Islet precursor cell (in vitro differentiated cells): ENCODE results near the gene PLS1.
"Not testable (repeated sequence)": the region's sequence is repeated elsewhere in the genome, so short reads cannot be mapped to it uniquely, and the experiment has no call there.

Experiments
- DNase-seq: peaks from one replicate; pipeline ENCODE4 v3.0.0-alpha.2; 2018

The PLS1 gene

GRCh38 chr3:142596726-142597088, 514 bp downstream of the PLS1 start:
- no peak for DNase-seq

DNA sequence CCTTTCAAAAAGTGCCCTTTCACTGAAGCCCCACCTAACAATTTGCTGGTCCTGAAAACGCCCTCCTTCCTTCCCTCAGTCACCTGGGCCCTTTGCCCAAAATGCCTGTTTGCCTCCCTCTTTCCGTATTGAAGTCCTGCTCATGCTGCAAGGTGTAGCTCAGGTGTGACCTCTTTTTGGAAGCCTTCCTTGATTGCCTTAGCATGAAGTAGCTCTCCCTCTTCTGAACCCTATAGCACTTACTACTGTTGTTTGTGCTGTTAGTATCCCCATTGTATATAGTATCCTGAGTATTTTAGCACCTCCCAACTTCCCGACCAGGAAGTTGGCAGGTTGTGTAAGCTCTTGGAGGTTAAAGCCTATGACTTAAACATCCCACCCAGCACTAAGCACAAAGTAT, 1.7 kb downstream of the PLS1 start:
- DNase-seq = no peak

DNA sequence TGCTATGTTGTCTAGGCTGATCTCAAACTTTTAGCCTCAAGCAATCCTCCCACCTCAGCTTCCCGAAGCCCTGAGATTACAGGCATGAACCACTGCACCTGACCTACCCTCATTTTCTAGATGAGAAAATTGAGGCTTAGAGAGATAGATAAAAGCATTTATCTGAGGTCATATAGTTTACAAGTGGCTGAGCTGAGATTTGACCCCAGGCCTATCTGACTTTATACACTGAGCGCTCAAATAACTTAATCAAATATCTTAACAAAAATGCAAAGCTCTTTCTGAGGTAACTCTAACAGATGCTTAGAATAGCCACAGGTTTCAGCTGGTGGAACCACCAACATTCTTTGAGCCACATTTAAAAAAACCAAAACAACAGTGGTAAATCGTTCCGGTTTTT, 5.5 kb downstream of the PLS1 start:
- no peak for DNase-seq

DNA sequence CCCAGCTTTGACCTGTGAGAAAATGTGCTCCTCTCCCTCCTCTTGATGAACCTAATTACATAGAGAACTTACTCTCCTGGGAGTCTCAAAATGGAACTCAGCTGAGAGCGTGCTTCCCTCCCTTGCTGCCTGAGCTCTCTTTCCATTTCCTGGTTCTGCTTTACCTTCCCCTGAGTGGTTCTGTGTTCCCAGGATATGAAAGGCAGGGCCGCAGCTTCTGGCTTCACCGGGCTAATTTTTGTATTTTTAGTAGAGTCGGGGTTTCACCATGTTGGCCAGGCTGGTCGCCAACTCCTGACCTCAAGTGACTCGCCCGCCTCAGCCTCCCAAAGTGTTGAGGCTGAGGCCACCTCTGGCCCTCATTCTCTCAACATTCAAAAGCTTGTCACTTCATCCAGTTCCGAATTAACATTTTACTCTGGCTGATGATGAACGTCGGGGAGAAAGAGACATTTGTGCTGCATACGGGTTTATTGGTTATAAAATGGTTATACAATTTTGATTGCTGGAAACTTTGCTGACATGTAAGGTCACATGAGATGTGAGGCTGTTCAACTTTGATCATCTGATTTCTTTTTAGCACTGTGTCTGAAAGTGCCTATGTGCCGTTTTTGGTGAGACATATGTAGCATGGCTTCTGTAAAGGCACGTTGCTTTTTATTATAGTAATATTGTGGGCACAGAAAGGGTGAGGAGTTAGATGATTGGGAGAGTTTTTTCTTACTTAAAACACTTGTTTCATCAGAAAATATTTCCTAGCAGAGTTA, 6.6 kb downstream of the PLS1 start:
- no peak for DNase-seq

DNA sequence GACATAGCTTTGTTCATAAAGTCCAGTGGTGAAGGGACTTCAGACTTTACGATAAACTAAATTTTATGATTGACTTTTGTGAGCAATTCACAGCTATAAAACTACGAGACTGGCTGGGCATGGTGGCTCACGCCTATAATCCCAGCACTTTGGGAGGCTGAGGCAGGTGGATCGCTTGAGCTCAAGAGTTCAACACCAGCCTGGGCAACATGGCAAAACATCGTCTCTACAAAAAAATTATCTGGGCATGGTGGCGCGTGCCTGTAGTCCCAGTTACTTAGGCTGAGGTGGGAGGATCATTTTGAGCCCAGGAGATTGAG, 7.2 kb downstream of the PLS1 start:
- DNase-seq = not testable (repeated sequence)

DNA sequence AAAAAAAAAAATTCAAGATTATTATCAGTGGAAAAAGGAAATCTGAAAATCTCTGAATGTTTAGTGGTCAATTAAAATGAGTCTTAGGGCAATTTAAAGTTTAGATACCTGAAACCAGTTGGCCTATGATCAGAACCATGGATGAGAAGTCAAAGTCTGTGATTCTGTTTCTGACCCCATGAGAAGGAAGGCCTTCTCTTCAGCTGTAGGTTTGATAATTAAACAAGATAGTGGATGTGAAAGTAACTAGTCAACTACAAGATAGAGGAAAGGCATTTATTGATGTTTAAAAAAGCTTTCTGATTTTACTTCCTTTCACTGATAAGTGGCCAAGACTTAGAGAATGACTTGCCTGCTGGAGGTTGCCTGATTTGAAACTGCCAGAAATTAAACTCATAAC, 8.7 kb downstream of the PLS1 start:
- no peak for DNase-seq

DNA sequence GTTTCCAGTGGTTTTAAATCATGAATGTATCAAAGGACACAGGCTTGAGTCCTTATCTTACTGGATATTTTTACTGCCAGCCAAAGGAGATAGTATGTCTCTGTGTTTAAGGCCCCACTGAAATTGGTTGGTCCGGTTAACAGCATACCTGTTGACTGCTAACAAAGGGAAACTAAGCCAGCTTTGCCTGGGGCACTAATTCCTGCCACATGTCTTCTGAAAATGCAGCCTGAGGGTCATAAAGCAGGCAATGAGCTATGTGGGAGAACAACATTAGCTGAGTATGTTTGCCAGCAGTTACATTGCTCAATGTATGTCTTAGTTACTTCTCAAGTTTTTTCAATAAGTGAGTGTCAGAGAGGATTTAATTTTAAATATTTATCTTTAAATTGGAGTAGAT, 12.4 kb downstream of the PLS1 start:
- peak; percentile 85 for DNase-seq

GRCh38 chr3:142609136-142609535, 12.9 kb downstream of the PLS1 start:
- DNase-seq = no peak

DNA sequence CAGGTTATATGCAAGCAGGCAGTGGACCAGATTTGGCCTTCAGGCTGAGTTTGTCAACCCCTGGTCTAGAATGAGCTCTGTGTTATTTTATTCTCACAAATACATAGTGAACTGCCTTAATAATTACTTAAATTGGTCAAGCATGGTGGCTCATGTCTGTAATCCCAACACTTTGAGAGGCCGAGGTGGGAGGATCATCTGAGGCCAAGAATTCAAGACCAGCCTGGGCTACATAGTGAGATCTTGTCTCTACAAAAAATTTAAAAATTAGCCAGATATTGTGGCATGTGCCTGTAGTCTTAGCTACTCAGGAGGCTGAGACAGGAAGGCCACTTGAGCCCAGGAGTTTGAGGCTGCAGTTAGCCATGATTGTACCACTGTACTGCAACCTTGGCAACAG, 15.0 kb downstream of the PLS1 start:
- DNase-seq = no peak

GRCh38 chr3:142613491-142613890, 17.3 kb downstream of the PLS1 start:
- no peak for DNase-seq

- no peak for DNase-seq
Observed at GRCh38 chr3:142614059-142614626, 17.9 kb downstream of the PLS1 start.

DNA sequence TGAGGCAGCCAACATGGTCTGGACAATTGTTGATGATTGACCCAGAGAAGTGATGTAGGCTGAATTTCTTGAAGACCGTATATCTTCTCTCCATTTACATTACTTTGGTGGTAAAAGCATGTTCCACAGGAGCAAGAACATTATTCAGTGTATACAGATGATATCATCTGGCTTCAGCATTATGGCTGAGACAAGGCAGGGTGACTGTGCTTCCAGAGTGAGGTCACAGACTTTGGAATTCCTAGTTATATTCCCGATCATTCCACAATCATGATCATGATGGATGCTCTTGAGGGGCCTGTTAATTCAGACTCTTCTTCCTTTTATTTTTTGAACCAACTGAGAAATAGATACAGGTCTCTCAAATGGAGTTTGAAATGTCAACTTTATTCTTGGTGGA, 19.0 kb downstream of the PLS1 start:
- DNase-seq = no peak

GRCh38 chr3:142618917-142619461, 22.8 kb downstream of the PLS1 start:
- DNase-seq = no peak

DNA sequence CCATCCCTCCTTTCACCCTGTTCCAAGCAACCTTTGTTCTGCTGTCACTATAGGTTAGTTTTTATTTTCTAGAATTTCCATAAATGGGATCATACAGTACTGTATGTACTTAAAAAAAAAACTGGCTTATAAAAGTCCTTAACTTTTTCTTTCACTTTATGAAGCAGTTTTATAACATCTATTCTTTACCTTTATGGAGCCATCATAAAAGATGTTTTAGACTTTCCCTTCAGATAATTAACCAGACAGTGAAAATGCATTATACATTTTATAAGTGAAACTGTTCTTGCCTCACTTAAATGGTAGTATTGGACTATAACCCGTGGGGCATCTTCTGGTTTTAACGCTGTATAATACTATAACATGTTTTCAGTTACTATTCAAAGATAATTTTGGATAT, 26.2 kb downstream of the PLS1 start:
- DNase-seq = no peak

- no peak for DNase-seq
Observed at GRCh38 chr3:142623194-142623593, 27.0 kb downstream of the PLS1 start.

DNA sequence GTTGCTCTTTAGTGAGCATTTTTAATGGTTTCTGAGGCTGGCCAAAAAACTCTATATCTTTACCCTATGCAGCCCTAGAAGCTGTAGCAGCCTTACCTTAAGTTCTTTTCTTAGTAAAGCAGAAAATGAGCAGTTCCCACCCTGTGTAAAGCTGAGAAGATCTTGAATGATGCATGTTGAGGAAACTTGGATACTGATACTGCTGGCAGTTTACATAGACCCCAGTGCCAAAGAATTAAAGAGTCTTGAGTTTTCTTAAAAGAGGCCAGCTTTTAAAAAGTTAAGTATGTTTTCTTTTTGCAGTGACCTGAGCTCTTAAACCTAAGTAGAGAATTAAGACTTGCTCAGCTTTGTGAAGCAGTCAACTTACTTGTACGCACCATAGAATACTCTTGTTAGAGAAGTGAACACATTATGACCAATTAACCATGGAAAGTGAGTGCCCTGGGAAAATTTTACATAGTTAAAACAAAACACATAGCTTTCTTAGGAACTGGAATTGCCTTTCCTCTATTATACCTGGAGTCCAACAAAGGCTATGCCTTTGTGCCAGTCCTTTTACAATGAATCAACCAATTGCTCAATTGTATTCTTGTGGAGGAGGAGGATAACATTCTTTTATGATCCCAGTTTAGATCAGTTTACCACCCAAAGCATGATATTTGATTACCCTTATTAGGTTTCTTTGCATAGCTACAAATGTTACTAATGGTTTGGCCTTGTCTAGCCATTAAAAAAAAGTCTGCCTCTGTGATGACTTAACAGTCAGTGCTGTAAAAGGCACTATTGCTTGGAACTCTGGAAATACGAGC, 28.4 kb downstream of the PLS1 start:
- no peak for DNase-seq

DNA sequence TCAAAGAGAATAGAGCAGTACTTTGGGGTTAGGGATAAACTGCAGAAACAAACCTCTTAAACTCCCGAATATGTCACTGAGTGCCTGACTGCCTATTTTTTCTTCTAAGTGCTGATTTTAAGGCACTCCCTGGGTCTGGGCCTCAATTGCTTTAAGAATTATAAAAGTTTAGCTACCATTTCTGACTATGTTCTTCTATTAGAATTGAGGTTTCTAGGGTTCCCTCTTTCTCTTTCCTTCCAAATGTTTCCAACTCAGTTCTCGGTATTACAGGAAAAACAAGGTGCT, 28.9 kb downstream of the PLS1 start:
- DNase-seq = no peak

- no peak for DNase-seq
Observed at GRCh38 chr3:142626971-142627370, 30.8 kb downstream of the PLS1 start.

GRCh38 chr3:142628801-142629200, 32.6 kb downstream of the PLS1 start:
- DNase-seq = no peak

DNA sequence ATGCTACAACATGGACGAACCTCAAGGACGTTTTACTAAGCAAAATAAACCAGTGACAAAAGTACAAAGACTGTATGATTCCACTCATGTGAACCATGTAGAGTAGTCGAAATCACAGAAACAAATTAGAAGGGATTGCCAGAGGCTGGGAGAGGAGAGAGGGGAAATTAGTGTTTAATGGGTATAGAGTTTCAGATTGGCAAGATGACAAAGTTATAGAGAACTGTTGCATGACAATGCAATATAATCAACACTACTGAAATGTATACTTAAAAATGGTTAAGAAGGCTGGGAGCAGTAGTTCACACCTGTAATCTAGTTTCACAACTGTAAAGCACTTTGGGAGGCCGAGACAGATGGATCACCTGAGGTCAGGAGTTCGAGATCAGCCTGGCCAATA, 36.9 kb downstream of the PLS1 start:
- DNase-seq = no peak

- DNase-seq = no peak
Observed at GRCh38 chr3:142636050-142636449, 39.9 kb downstream of the PLS1 start.

GRCh38 chr3:142636664-142637063, 40.5 kb downstream of the PLS1 start:
- DNase-seq = no peak

DNA sequence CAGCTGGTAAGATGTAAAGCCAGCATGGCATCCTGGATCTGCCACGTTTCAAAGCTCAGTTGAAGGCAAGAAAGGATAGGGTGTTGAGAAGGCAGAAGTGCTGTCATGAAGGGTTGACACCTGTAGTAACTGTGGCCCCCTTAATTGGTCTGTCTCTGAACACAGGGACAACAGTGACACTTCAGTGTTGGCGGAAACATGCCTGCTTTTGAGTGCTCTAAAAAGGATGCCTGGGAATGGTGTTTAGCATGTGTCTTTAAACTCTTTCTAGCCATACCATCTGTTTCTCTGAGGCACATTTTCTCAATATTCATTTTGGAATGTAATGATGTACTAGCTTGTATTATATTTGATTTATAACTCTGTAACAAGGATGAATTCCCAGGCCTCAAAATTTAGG, 42.1 kb downstream of the PLS1 start:
- no peak for DNase-seq

GRCh38 chr3:142641504-142641903, 45.3 kb downstream of the PLS1 start:
- DNase-seq = no peak
